Measurements from ENCODE around the gene SNRNP70.
"Not testable (repeated sequence)": the region's sequence is repeated elsewhere in the genome, so short reads cannot be mapped to it uniquely, and the experiment has no call there.

- TF ChIP-seq POLR2AphosphoS5, CTCF (IDR thresholded peaks at IDR 0.05): not testable (repeated sequence)
Observed at GRCh38 chr19:49042666-49043065, 42.6 kb upstream of the SNRNP70 start.
